ACHN (cell line): Measurements from ENCODE around the gene RNASET2.
"Not testable (repeated sequence)": the region's sequence is repeated elsewhere in the genome, so short reads cannot be mapped to it uniquely, and the experiment has no call there.

Source experiments
- DNase-seq: peaks from one replicate; pipeline ENCODE4 v3.0.0-alpha.2; 2015
- in situ Hi-C: cut with HindIII; loops from 2 replicates; pipeline ENCODE4 v1.10.0; 2017; ENCODE audit warnings: low sequenced_read_pairs, low pct_ligation_motif_present, low pct_unique_long_range_greater_than_20kb

The RNASET2 gene

DNA sequence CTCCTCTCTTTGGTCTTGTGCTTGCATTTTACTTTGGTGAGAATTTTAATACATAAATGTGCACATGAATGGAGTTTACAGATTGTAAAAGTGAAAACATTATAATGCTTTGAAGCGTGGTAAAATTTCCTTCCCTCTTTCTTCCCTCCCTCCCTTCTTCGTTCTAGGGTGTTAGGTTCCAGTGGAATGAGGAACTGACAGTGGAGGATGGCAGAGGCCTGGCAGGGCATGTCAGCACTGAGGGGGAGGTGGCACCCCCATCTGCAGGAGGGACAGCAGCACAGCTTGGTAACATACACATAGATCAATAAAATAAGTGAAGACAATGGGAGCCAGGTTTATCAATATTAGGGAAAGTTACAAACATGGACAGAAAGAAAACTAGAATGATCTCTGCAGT lies 47.5 kb downstream of the RNASET2 start:
- DNase-seq = no peak
- in situ Hi-C loops = no loop called here

DNA sequence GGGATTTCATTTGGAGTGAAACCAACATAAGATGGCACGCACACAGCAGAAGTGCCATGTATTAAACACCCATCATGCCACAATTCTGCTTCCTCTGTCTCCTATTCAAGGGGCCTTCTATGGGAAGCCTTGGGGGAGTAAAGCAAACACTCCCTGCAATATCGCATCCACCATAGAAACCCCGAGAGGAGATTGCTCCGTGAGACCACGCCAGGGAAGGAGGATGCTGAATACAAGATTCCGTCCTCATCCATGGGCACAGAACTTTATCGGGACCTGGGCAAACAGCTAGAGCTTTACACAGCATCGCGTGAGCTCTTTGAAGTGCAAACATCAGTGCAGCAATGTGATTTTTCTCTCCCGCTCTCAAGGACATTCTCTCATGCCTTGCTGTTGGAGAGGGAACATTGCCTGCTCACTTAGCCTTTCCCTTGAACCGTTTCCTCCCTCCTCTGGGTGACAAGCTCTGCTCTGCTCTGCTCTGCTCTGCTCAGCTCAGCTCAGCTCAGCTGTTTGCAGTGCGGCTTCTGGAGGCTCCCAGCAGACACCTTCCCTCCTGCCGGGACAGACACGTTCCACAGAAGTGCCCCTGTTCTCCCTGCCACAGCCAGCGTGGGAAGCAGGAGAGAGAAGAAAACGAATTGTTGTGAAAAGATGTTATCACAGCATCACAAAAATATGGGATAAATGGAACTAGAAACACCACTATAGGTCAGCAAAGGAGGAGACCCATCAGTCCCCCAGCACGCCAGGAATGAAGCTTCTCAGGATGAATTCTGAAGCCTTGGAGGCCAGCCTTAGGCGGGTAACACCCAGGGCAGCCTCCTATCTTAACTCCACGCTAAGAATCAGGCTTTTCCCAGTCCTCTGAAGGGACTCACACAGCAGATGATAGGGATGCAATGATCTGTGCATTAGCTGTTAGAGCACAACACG lies 48.2 kb downstream of the RNASET2 start:
- in situ Hi-C loops = no loop called here
- no peak for DNase-seq

DNA sequence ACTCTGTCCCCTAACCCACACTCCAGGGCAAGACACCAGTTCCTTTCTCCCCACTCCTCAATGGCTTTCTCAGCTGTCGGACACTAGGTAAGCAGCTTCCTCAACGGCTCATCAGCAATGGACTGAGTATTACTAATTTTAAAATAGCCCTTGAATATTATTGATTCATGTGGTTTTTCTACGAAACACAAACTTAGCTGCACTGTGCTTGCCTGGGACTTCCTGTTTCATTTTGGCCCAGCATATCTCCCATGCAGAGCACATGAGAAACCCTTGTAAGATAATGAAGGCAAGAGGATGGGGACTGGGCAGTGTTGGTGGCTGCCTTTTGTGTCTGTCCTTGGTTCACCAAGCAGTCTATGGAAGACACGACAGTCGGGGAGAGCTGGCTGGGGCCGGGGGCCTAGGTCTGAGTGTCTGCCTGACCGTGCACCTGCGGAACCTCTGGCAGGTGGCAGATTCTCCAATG lies 48.9 kb downstream of the RNASET2 start:
- no peak for DNase-seq
- in situ Hi-C loops = no loop called here

DNA sequence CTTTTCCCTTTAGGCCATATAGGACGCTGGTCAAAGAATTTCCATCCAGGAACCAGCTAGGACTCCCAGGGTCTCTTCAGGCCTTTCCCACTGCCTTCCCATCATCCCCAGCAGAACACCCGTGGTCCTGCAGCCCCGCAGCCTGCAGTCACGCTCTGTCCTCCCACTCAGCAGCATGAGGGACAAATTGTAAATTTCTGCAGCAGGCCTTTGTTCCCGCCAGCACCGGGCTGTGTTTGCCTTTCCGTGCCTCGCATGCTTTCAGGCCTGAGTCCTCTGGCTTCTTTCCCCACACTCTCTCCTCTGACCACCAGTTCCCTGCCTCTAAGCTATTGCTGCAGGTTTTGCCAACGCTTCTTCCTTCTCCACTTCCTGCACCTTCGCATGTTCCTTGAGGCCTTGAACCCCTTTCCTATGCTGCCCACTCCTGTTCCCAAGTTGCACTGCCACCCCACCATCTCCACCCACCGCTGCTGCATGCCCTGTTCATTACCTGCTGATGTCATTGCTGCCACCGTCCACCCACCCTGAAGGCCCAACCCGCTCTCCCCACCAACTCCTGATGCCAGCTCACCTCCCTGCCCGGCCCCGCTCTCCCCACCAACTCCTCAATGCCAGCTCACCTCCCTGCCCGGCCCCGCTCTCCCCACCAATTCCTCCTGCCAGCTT lies 49.8 kb downstream of the RNASET2 start:
- no peak for DNase-seq
- in situ Hi-C loops = no loop called here

DNA sequence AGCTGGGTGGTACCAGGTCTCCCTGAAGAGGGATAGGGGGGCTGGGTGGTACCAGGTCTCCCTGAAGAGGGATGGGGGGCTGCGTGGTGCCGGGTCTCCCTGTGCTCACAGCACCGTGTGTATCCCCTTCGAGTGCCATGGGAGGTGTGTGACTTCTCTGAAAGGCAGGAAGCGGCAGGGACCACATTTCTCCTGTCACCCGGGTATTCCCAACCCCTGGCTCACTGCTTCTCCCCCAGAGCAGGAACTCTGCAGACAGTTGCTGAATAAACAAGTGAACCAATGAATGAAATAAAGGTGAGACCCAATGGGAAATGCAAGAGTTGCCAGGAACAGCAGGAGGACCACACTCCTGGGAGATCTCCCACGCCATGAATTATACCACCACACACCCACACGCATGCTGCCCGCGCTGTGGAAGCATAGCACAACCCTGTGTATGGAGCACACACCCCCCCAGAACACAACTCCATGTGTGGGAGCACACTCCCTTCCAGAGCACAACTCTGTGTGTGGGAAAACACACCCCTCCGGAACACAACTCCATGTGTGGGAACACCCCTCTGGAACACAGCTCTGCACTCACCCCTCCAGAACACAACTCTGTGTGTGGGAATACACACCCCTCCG lies 50.7 kb downstream of the RNASET2 start:
- no peak for DNase-seq
- in situ Hi-C loops = no loop called here

DNA sequence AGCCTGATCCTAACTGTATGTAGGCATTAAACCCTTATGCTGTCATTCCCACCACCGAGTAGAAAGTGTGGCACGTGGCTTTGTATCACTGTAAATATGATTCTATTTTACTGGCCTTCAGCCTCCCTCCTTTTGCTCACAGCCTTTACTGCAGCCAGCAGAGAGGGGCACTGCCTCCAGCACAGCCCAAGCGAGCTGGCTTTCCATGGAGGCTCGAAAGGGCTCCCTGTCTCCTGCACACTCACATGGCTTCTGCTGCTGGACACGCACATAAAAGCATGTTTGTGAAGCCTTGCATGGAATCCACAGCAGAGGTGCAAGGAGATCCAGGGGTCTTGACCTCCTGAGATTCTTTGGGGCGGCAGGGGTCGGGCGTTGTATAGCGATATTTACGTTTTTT lies 51.3 kb downstream of the RNASET2 start:
- in situ Hi-C loops = no loop called here
- no peak for DNase-seq

DNA sequence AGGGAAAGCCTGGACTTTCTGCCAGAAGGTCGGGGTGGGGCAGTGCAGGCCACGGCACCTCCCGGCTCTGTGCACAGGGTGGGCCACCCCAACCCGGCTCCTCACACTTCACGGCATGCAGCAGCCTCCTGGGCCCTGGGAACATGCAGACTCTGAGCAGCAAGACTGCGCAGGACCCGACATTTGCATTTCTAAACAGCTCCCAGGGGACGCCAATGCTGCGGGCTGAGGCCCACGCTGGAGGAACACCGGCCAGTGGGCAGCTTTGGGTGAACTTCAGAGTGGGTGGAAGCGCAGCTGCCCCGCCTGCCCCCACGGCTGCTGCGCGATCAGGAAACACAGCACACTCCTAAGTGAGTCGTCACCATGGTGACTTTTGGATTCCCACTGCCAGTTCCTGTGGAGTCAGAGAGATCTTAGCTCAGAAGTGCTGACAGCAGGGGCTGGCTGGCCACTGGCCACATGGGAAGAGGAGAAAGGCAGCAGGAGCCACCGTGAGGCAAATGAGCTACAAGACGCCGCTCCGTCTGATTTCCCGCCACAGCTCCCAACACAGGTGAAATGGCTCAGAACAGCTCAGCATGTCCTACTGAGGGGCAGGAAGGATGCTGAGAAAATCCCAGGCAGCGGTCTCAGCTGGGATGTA lies 52.1 kb downstream of the RNASET2 start:
- in situ Hi-C loops = no loop called here
- no peak for DNase-seq

DNA sequence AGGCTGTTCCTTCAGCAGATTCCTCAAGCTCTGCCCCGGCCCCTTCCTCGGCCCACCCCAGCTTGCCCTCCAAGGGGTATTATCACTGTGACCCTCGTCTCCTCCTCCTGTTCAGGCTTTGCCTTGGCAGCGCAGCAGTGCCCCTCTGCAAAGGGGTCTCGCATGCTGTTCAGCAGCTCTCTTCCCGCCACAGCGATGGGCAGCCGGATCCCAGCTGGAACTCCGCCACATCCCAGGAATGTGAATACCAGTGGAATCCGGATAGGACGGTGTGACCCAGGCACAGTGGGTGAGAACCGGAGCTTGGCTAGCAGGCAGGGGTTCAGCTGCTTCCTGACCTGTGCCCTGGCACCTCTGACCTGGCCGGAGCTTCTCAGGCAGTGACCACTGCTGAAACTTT lies 52.9 kb downstream of the RNASET2 start:
- DNase-seq = peak; percentile 44
- in situ Hi-C loops = no loop called here

DNA sequence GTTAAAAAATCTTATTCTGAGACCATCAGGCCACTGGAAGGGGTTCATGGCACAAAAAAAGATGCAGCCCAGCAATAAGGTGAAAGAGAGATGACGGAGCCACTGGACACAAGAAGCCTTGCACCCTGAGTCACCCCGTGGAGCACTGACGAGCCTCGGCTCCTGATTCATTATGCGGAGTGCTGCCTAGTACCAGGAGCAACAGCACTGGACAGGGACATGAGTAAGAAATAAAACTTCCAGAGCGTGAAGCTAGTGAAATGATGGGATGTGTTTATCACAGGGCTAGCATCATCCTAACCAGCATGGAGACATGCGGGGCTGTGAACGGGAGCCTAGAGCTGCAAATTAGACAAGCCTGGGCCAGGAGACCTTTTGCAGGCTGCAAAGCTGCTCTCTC lies 53.3 kb downstream of the RNASET2 start:
- peak; percentile 88 for DNase-seq
- in situ Hi-C loops = no loop called here

DNA sequence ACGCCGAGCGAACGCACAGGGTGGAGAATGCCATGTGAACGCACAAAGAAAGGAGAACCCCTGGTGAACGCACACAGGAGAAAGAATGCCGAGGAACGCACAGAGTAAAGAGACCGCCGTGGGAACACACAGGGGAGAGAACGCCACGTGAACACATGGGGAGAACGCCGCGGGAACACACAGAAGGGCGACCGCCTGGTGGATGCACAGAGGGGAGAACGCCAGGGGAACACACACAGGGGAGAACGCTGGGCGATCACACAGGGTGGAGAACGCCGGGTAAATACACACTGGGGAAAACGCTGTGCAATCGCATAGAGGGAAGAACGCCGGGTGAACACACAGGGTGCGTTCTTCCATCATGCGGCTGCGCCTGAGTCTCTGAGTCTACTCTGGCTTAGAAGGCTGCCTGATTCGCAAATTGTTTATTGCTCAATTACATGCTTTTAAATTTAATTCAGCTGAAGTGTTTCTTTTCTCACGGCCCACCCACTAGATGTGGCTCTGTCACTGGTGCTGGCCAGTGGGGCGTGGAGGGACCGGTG lies 54.1 kb downstream of the RNASET2 start:
- no peak for DNase-seq
- in situ Hi-C loops = no loop called here

DNA sequence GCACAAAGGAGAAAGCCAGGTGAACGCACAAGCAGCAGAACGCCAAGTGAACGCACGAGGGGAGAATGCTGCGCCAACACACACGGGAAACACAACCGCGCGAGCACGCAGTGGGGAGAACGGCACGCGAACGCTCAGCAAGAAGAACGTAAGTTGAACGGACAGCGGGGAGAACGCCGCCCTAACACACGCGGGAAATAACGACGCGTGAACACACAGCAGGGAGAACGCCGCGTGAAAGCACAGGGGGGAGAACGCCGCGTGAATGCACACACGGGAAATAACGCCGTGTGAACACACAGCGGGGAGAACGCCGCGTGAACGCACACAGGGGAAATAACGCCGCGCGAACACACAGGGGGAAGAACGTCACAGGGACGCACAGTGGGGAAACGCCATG lies 54.7 kb downstream of the RNASET2 start:
- no peak for DNase-seq
- in situ Hi-C loops = no loop called here

DNA sequence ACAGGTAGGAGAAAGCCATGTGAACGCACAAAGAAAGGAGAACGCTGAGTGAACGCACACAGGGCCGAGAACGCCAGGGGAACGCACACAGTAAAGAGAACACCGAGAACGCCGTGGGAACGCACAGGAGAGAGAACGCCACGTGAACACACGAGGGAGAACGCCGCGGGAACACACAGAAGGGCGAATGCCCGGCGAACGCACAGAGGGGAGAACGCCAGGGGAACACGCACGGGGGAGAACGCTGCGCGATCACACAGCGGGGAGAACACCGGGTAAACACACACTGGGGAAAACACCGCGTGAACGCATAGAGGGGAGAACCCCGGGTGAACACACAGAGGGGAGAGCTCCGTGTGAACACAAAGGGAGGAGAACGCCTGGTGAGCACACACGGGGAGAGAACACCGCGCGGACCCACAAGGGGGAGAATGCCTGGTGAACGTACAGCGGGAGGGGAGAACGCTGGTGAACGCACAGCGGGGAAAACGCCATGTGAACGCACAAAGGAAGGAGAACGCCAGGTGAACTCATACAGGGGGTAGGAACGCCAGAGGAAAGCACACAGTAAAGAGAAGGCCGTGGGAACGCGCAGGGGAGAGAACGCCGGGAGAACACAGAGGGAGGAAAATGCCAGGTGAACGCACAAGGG lies 55.3 kb downstream of the RNASET2 start:
- DNase-seq = no peak

DNA sequence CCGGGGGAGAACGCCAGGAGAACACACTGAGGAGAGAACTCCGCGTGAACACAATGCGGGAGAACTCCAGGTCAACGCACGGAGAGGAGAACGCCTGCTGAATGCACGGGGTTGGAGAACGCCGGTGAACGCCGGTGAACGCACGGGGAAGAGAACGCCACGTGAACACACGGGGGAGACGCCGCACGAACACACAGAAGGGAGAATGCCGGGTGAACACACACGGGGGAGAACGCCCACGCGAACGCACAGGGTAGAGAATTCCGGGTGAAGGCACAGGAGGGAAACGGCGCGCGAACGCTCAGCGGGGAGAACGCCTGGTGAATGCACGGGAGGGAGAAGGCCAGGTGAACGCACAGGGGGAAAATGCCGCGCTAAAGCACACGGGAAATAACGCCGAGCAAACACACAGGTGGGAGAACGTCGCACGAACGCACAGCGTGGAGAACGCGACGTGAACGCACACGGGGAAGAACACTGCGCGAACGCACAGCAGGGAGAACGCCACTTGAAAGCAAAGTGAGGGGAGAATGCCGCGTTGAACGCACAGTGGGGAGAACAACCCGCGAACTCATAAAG lies 56.1 kb downstream of the RNASET2 start:
- in situ Hi-C loops = no loop called here
- no peak for DNase-seq

More for the DNA sequence above, 55.3 kb downstream of the RNASET2 start:
- in situ Hi-C loops = no loop called here

DNA sequence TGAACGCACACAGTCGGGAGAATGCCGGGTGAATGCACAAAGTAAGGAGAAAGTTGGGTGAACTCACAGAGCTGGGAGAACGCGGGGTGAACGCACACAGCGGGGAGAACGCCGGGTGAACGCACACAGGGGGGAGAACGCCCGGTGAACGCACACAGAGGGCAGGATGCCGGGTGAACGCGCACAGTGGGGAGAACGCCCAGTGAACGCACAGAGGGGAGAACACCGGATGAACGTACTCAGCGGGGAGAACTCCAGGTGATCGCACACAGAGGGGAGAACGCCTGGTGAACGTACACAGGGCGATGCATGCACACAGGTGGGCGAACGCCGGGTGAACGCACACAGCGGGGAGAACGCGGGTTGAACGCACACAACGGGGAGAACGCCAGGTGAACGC lies 57.4 kb downstream of the RNASET2 start:
- DNase-seq = no peak
- in situ Hi-C loops = no loop called here

DNA sequence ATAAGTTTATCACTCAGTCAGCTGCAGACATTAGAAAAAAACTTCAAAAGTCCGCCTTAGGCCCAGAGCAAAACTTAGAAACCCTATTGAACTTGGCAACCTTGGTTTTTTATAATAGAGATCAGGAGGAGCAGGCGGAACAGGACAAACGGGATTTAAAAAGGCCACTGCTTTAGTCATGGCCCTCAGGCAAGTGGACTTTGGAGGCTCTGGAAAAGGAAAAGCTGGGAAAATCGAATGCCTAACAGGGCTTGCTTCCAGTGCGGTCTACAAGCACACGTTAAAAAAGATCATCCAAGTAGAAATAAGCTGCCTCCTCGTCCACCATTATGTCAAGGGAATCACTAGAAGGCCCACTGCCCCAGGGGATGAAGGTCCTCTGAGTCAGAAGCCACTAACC lies 61.7 kb downstream of the RNASET2 start:
- in situ Hi-C loops, DNase-seq: not testable (repeated sequence)

DNA sequence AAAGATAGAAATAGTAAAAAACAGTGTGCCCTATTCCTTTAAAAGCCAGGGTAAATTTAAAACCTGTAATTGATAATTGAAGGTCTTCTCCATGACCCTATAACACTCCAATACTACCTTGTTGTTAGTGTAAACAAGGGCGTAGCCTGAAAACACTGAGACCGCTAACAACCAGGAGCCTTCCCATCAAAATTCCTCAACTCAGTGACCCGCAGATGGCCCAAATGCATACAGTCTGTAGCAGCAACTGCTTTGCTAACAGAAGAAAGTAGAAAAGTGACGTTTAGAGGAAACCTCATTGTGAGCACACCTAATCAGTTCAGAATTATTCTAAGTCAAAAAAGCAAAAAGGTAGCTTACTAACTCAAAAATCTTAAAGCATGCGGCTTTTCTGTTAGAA lies 63.9 kb downstream of the RNASET2 start:
- in situ Hi-C loops = not testable (repeated sequence)

DNA sequence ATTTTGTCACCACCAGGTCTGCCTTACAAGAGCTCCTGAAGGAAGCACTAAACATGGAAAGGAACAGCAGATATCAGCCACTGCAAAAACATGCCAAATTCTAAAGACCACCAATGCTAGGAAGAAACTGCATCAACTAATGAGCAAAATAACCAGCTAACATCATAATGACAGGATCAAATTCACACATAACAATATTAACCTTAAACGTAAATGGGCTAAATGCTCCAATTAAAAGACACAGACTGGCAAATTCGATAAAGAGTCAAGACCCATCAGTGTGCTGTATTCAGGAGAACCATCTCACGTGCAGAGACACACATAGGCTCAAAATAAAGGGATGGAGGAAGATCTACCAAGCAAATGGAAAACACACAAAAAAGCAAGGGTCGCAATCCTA lies 69.6 kb downstream of the RNASET2 start:
- in situ Hi-C loops, DNase-seq: not testable (repeated sequence)

More for the DNA sequence above, 63.9 kb downstream of the RNASET2 start:
- not testable (repeated sequence) for DNase-seq

DNA sequence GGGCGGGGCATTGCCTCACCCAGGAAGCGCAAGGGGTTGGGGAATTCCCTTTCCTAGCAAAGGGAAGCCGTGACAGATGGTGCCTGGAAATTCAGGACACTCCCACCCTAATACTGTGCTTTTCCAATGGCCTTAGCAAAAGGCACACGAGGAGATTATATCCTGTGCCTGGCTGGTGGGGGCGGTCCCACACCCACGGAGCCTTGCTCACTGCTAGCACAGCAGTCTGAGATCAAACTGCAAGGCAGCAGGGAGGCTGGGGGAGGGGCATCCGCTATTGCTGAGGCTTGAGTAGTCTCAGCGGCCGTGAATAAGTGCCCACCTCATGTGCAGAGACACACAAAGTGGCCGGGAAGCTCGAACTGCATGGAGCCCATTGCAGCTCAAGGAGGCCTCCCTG lies 71.4 kb downstream of the RNASET2 start:
- DNase-seq, in situ Hi-C loops: not testable (repeated sequence)
